GM21825 (cell line): Measurements from ENCODE around the gene CNOT9.
A peak's percentile ranks its signal among the peaks of the same experiment; 100 is the strongest.
"Not testable (repeated sequence)": the region's sequence is repeated elsewhere in the genome, so short reads cannot be mapped to it uniquely, and the experiment has no call there.

ENCODE experiments used
- ATAC-seq: cut with Tn5 transposase; IDR thresholded peaks from one replicate; pipeline ENCODE4 v1.9.1; 2021; ENCODE audit warnings: mild to moderate bottlenecking, moderate library complexity; ENCODE audit not compliant: unreplicated experiment

CNOT9 gene

GRCh38 chr2:218568190-218569037 lies at the start of gene CNOT9, which contains the start of gene USP37:
TSS of gene CNOT9 (plus strand) at chr2:218568839. CDS start at chr2:218568955, 116 bp downstream.
TSS of gene USP37 (minus strand) at chr2:218568351. CDS start at chr2:218558653, 9,698 bp downstream.
- peak; percentile 81 for ATAC-seq

GRCh38 chr2:218518876-218519275 lies 49.8 kb upstream of the CNOT9 start:
- ATAC-seq = no peak

GRCh38 chr2:218523651-218524050 lies 45.0 kb upstream of the CNOT9 start:
- no peak for ATAC-seq

GRCh38 chr2:218528409-218528808 lies 40.2 kb upstream of the CNOT9 start:
- ATAC-seq = not testable (repeated sequence)

GRCh38 chr2:218529990-218530389 lies 38.6 kb upstream of the CNOT9 start:
- no peak for ATAC-seq

- no peak for ATAC-seq
These were observed 31.7 kb upstream of the CNOT9 start for GRCh38 chr2:218536804-218537494.

- no peak for ATAC-seq
These were observed 28.6 kb upstream of the CNOT9 start for GRCh38 chr2:218540015-218540414.

- ATAC-seq = no peak
These were observed 22.6 kb upstream of the CNOT9 start for GRCh38 chr2:218546012-218546411.

- ATAC-seq = no peak
These were observed 21.1 kb upstream of the CNOT9 start for GRCh38 chr2:218547511-218547910.

- ATAC-seq = no peak
These were observed 20.7 kb upstream of the CNOT9 start for GRCh38 chr2:218547978-218548377.

GRCh38 chr2:218554225-218554624 lies 14.4 kb upstream of the CNOT9 start:
- ATAC-seq = not testable (repeated sequence)

GRCh38 chr2:218555527-218555926 lies 13.1 kb upstream of the CNOT9 start:
- no peak for ATAC-seq

- no peak for ATAC-seq
These were observed 10.7 kb upstream of the CNOT9 start for GRCh38 chr2:218557941-218558340.

GRCh38 chr2:218558986-218559385 lies 9.7 kb upstream of the CNOT9 start:
- no peak for ATAC-seq

- ATAC-seq = no peak
These were observed 4.6 kb upstream of the CNOT9 start for GRCh38 chr2:218564056-218564455.

- ATAC-seq = no peak
These were observed 2.3 kb upstream of the CNOT9 start for GRCh38 chr2:218566296-218566695.

GRCh38 chr2:218567797-218568189 lies 846 bp upstream of the CNOT9 start:
- ATAC-seq = peak; percentile 31

GRCh38 chr2:218569038-218569431 lies 396 bp downstream of the CNOT9 start:
- ATAC-seq = peak; percentile 24

GRCh38 chr2:218569661-218570500 lies 1.2 kb downstream of the CNOT9 start:
- ATAC-seq = no peak

- no peak for ATAC-seq
These were observed 2.2 kb downstream of the CNOT9 start for GRCh38 chr2:218570850-218571249.

- no peak for ATAC-seq
These were observed 8.2 kb downstream of the CNOT9 start for GRCh38 chr2:218576854-218577253.
